HG03159 (cell line): ENCODE data around the gene SLC2A10.

ENCODE experiments used
- ATAC-seq: cut with Tn5 transposase; IDR thresholded peaks from one replicate; pipeline ENCODE4 v1.9.1; 2021; ENCODE audit warnings: mild to moderate bottlenecking, moderate library complexity; ENCODE audit not compliant: unreplicated experiment

The SLC2A10 gene

GRCh38 chr20:46758929-46759669 lies 49.6 kb downstream of the SLC2A10 start:
- no peak for ATAC-seq

GRCh38 chr20:46761566-46761965 lies 52.1 kb downstream of the SLC2A10 start:
- ATAC-seq, result no peak

- ATAC-seq, result no peak
Observed at GRCh38 chr20:46764068-46764467, 54.6 kb downstream of the SLC2A10 start.

- no peak for ATAC-seq
Observed at GRCh38 chr20:46765506-46766120, 56.2 kb downstream of the SLC2A10 start.

GRCh38 chr20:46767127-46767761 lies 57.8 kb downstream of the SLC2A10 start:
- ATAC-seq, result no peak

GRCh38 chr20:46770330-46771194 lies 61.1 kb downstream of the SLC2A10 start:
- no peak for ATAC-seq

- ATAC-seq, result no peak
Observed at GRCh38 chr20:46771195-46771588, 61.7 kb downstream of the SLC2A10 start.

- ATAC-seq, result no peak
Observed at GRCh38 chr20:46772901-46773300, 63.5 kb downstream of the SLC2A10 start.

- no peak for ATAC-seq
Observed at GRCh38 chr20:46773680-46774079, 64.2 kb downstream of the SLC2A10 start.

GRCh38 chr20:46774236-46774635 lies 64.8 kb downstream of the SLC2A10 start:
- no peak for ATAC-seq

GRCh38 chr20:46774943-46775560 lies 65.6 kb downstream of the SLC2A10 start:
- no peak for ATAC-seq

GRCh38 chr20:46775806-46776205 lies 66.4 kb downstream of the SLC2A10 start:
- ATAC-seq, result no peak

GRCh38 chr20:46777331-46777730 lies 67.9 kb downstream of the SLC2A10 start:
- ATAC-seq, result no peak

- ATAC-seq, result no peak
Observed at GRCh38 chr20:46779831-46780230, 70.4 kb downstream of the SLC2A10 start.

GRCh38 chr20:46784436-46785127 lies 75.1 kb downstream of the SLC2A10 start:
- no peak for ATAC-seq
